ENCODE data around the gene TXNRD2.

TXNRD2 gene

GRCh38 chr22:19902245-19902715, 39.3 kb downstream of the TXNRD2 start:
- DNase-seq, result no peak

- DNase-seq, result no peak
These were observed 39.9 kb downstream of the TXNRD2 start for GRCh38 chr22:19901577-19902244.

- DNase-seq, result no peak
These were observed 40.7 kb downstream of the TXNRD2 start for GRCh38 chr22:19900707-19901436.

- no peak for DNase-seq
These were observed 42.6 kb downstream of the TXNRD2 start for GRCh38 chr22:19898831-19899567.

GRCh38 chr22:19898145-19898544, 43.5 kb downstream of the TXNRD2 start:
- no peak for DNase-seq

GRCh38 chr22:19897726-19898125, 43.9 kb downstream of the TXNRD2 start:
- DNase-seq, result no peak

- DNase-seq, result no peak
These were observed 44.8 kb downstream of the TXNRD2 start for GRCh38 chr22:19896665-19897355.

- no peak for DNase-seq
These were observed 46.3 kb downstream of the TXNRD2 start for GRCh38 chr22:19895160-19895849.

GRCh38 chr22:19893363-19893762, 48.3 kb downstream of the TXNRD2 start:
- no peak for DNase-seq

- no peak for DNase-seq
These were observed 48.7 kb downstream of the TXNRD2 start for GRCh38 chr22:19892925-19893324.

GRCh38 chr22:19892257-19892879, 49.2 kb downstream of the TXNRD2 start:
- DNase-seq, result peak; percentile 62

GRCh38 chr22:19891317-19892256, 50.0 kb downstream of the TXNRD2 start:
- DNase-seq, result peak; percentile 85

- no peak for DNase-seq
These were observed 50.9 kb downstream of the TXNRD2 start for GRCh38 chr22:19890502-19891316.

GRCh38 chr22:19889951-19890350, 51.7 kb downstream of the TXNRD2 start:
- DNase-seq, result no peak

- no peak for DNase-seq
These were observed 53.4 kb downstream of the TXNRD2 start for GRCh38 chr22:19888131-19888746.

- no peak for DNase-seq
These were observed 54.2 kb downstream of the TXNRD2 start for GRCh38 chr22:19887256-19887985.

GRCh38 chr22:19886605-19887255, 54.9 kb downstream of the TXNRD2 start:
- no peak for DNase-seq

Data from stimulated activated naive CD4-positive, alpha-beta T cell treated with Interleukin-2 at 50 U/mL for 16 hours (primary cell).